Hematopoietic multipotent progenitor cell treated with erythropoietin and hydrocortisone succinate and interleukin-3 and kit ligand, for 4 days (in vitro differentiated cells): ENCODE results near the gene DUS3L.
"Not testable (repeated sequence)": the region's sequence is repeated elsewhere in the genome, so short reads cannot be mapped to it uniquely, and the experiment has no call there.

Experiments used
- DNase-seq: peaks from one replicate; pipeline ENCODE4 v3.0.0-alpha.2; 2015

DUS3L gene

DNA sequence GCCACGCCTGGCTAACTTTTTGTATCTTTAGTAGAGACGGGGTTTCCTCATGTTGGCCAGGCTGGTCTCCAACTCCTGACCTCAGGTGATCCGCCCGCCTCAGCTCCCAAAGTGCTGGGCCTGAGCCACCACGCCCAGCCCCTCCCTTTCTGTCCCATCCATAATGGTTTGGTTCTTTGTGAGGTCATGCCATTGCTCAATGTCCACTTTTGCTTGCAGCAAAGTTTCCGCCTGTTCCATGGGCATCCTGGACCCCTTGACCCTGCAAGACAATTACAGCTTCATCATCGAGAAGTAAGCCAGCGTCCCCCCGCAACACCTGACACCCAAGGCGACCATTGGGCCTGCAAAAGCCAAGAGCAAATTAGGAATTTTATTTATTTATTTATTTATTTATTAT lies 23.0 kb downstream of the DUS3L start:
- DNase-seq, result no peak

DNA sequence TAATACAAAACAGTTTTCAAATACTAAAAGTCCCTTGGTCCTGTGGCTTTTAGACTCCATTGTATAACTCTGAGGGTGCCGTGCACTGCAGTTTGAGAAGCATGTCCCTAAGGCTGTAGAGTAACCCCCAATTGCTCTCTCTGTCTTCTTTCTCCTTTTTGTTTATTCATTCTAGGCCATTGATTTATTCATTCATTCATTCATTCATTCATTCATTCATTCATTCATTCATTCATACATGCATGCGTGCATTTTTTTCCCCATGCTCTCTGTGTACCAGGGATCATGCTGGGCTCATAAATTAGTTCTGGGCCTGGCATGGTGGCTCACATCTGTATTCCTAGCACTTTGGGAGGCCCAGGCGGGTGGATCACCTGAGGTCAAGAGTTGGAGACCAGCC lies 25.7 kb downstream of the DUS3L start:
- DNase-seq, result no peak

DNA sequence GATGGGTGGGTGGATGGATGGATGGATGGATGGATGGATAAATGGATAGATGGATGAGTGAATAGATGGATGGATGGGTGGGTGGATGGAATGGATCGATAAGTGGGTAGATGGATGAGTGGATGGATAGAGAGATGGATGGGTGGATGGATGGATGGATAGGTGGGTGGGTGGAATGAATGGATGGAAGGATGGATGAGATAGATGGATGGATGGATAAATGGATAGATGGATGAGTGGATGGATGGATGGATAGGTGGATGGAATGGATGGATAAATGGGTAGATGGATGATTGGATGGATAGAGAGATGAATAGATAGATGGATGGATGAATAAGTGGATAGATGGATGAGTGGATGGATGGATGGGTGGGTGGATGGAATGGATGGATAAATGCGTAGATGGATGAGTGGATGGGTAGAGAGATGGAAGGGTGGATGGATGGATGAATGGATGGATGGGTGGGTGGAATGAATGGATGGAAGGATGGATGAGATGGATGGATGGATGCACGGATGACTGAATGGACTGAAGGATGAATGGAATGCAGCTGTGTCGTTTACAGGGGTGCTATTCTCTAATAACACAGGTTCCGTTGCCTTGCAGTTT lies 28.2 kb downstream of the DUS3L start:
- DNase-seq, result no peak

DNA sequence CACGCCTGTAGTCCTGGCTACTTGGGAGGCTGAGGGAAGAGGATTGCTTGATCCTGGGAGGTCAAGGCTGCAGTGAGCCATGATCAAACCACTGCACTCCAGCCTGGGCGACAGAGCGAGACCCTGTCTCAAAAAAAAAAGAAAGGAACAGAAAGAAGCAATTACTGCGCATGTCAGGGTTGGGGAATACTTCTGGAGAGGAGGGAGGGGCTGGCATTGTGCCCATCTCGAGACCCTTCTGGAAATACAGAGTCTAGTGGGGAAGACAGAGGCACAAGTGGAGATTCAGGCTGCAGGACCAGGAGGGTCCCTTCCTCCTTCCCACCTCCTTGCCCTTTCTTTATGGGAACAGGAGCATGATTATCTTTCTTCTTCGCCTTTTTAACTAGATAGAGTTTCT lies 37.2 kb downstream of the DUS3L start:
- DNase-seq, result no peak

DNA sequence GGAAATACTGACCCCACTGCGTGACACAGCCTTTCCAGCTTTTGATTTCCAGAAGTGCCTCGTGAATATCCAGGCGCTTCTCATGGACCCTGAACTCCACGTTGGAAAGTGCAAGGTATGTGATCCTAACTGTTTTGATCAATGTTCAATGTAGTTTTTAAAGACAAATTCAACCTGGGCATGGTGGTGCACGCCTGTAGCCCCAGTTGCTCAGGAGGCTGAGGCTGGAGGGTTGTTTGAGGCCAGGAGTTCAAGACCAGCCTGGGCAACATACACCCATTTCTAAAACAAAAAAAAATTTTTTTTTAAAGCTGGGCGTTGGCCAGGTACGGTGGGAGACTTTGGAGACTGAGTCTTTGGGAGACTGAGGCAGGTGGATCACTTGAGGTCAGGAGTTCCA lies 39.3 kb downstream of the DUS3L start:
- no peak for DNase-seq

DNA sequence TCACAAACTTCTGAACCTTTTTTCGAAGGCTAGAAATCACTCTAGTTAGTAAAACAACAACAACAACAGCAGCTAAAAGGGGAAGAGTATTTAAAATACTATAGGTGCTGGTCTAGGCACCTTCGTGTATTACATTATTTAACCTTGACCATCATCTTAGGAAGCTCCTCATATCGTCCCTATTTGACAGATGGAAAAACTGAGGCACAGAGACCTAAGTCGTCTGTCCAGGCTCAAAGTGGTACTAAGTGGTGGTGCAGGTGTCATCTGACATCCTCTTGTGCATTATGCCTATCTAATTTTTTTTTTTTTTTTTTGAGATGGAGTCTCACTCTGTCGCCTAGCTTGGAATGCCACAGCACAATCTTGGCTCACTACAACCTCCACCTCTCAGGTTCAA lies 41.5 kb downstream of the DUS3L start:
- no peak for DNase-seq

DNA sequence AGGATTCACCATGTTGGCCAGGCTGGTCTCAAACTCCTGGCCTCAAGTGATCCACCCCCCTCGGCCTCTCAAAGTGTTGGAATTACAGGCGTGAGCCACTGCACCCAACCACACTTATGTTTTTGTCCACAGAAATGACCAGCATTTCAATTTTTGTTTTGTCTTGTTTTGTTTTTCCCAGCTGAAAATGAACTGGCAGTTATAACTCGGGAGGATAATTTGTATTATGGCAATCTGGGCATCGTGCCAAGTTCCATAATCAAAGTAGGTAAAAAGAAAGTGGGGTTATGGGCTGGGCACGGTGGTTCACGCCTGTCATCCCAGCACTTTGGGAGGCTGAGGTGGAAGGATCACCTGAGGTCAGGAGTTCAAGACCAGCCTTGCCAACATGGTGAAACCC lies 42.0 kb downstream of the DUS3L start:
- not testable (repeated sequence) for DNase-seq

DNA sequence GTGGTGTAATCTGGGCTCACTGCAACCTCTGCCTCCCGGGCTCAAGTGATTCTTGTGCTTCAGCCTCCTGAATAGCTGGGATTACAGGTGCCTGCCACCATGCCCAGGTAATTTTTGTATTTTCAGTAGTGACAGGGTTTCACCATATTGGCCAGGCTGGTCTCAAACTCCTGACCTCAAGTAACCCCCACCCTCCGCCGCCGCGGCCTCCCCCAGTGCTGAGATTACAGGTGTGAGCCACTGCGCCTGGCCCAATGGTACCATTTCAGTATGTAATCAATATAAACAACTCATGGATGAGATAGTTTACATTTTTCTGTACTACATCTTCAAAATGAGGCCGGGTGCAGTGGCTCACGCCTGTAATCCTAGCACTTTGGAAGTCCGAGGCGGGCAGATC lies 46.0 kb downstream of the DUS3L start:
- DNase-seq, result not testable (repeated sequence)

DNA sequence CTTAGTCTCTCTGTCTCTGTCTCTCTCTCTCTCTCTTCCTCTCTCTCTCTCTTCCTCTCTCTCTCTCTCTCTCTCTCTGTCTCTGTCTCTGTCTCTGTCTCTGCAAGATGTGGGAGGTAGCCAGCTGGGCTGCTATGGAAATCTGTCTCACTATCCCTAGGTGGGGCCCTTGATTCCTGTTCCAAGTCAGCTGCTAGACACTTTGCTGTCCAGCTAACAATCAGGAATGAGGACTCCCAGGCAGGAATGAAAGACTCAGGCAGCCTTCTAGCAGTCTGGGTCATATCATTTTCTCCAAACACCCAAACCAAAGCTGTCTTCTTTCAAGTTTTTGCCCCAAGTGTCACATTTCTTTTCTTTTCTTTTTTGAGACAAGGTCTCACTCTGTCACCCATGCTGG lies 47.3 kb downstream of the DUS3L start:
- no peak for DNase-seq

DNA sequence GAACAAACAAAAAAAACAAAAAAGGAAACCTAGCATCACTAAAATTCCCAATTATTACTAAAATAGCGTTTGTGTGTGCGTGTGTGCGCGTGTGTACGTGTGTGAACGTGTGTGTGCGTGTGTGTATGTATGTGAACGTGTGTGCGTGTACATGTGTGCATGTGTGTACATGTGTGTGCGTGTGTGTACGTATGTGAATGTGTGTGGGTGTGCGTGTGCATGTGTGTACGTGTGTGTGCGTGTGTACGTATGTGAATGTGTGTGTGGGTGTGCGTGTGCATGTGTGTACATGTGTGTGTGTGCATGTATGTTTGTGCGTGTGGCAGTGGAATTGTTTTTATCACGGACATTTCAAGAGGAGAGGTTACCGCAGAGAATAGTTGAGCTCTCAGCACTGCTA lies 48.9 kb downstream of the DUS3L start:
- DNase-seq, result no peak

DNA sequence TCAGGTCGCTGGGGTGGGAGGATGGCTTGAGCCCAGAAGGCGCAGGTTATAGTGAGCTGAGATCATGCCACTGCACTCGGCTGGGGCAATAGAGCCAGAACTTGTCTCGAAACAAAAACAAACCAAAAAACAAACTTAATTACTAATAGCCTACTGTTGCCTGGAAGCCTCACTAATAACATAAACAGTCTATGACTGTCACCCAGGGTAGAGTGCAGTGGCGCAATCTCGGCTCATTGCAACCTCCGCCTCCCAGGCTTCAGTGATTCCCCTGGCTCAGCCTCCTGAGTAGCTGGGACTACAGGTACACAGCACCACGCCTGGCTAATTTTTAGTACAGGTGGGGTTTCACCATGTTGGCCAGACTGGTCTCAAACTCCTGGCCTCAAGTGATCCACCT lies 52.5 kb downstream of the DUS3L start:
- no peak for DNase-seq
